ENCODE data around the gene CYP2R1.
"Not testable (repeated sequence)": the region's sequence is repeated elsewhere in the genome, so short reads cannot be mapped to it uniquely, and the experiment has no call there.

CYP2R1 gene

DNA sequence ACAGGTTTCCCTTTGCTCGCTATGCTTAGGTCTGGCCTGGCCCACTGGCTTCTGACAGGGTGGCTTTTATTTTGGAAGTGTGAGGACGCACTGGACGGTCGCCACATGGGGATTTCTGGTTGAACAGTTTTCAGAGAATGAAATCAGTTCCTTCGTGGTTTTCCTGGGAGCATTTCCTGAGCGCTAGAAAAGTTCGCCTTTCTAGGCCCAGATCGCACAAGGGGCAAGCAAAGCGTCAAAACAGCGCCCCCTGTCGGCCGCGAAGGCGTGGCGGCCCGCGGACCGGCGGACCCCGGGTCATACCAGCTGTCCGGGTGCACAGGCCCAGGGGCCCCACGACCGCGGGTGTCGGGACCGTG lies 12.7 kb upstream of the CYP2R1 start:
- ATAC-seq (peak; percentile 76), DNase-seq (ENCODE audit: low spot score in 2 of 2) (peak; percentile 88 to 94)
- Mint-ChIP-seq H3K27ac (peak overlapping the region; percentile 92), H3K4me3 (peak overlapping the region; percentile 91), H3K4me1 (peaks cover 42% of the 10 kb centered on the region), H3K36me3 (peaks cover 17% of the 10 kb centered on the region), H3K9me3 (no peaks in the 10 kb centered on the region)

DNA sequence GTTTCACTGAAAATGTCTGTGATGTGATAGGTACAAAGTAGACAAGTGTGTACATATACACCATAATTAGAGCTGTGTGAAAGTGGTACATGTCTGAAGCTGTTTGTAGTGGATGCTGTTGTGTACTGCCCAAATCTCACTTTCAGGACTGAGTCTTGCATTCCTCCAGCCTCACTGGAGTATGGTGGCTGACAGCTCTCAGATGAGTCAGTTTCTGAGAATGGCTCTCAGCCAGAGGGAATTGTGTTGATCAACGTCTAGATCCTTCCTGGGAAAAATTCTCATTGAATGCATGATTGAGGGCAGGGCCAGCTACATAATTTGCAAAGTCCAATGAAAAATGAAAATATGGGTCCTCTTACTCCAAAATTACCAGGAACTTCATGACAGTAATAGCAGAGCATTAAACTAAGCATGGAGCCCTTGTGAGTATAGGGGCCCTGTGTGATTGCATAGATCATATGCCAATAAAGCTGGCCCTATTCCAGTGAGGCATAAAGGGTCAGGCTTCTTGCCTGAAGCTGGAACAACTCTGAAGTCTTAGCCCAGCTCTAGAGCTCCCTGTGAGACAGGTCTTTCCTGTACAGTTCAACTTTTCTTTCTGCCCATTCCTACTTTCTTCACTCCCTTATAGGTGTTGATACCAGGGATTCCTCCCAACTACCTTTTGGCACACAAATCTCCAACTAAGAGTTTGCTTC lies 10.8 kb upstream of the CYP2R1 start:
- peaks cover 17% of the 10 kb centered on the region for H3K36me3 Mint-ChIP-seq
- H3K27ac Mint-ChIP-seq: no peak overlapping the region
- DNase-seq (ENCODE audit: low spot score in 2 of 2): no peak
- H3K4me1 Mint-ChIP-seq: peaks cover 33% of the 10 kb centered on the region
- no peaks in the 10 kb centered on the region for H3K9me3 Mint-ChIP-seq
- H3K4me3 Mint-ChIP-seq: no peak overlapping the region
- no peak for ATAC-seq

DNA sequence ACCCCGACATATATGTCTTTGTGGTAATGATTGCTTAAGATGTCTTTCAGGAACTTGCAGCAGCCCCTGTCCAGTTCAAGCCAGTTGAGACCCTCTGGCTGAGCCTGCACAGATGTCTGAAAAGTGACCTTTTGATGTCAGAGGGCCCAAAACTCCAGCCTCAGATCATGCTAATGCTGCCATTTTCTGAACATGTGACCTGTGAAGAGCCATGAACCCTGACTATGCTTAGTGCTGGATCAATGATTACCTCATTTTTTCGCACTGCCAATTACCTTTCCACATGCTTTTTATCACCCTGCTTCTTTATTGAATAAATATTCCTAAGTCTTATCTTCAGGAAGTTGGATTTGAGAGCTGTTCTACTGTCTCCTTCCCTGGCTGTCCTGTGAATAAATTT lies 6.9 kb upstream of the CYP2R1 start:
- ATAC-seq: no peak
- Mint-ChIP-seq H3K4me3 (no peak overlapping the region), H3K27ac (no peak overlapping the region), H3K9me3 (no peaks in the 10 kb centered on the region), H3K4me1 (peaks cover 10% of the 10 kb centered on the region), H3K36me3 (no peaks in the 10 kb centered on the region)
- DNase-seq (ENCODE audit: low spot score in 2 of 2): no peak

DNA sequence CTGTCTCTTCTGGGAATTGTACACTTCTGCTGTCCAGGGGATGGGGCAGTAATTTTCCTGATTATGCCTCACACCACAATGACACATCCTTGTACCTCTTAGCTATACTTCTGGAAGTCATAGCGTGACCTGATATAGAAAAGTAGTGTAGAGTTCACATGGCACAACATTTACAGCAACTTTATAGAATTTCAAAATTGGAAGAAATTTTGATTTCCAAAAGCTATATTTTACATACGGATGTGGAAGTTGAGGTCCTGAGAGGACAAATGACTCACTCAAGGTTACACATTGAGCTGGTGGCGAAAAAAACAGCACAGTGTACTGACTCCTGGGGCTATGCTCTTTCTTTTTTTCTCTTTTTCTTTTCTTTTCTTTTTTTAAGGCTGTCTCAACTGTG lies 6.3 kb upstream of the CYP2R1 start:
- Mint-ChIP-seq H3K4me1 (peaks cover 10% of the 10 kb centered on the region), H3K9me3 (no peaks in the 10 kb centered on the region), H3K36me3 (no peaks in the 10 kb centered on the region), H3K4me3 (no peak overlapping the region), H3K27ac (no peak overlapping the region)
- DNase-seq (ENCODE audit: low spot score in 2 of 2) (no peak), ATAC-seq (no peak)

DNA sequence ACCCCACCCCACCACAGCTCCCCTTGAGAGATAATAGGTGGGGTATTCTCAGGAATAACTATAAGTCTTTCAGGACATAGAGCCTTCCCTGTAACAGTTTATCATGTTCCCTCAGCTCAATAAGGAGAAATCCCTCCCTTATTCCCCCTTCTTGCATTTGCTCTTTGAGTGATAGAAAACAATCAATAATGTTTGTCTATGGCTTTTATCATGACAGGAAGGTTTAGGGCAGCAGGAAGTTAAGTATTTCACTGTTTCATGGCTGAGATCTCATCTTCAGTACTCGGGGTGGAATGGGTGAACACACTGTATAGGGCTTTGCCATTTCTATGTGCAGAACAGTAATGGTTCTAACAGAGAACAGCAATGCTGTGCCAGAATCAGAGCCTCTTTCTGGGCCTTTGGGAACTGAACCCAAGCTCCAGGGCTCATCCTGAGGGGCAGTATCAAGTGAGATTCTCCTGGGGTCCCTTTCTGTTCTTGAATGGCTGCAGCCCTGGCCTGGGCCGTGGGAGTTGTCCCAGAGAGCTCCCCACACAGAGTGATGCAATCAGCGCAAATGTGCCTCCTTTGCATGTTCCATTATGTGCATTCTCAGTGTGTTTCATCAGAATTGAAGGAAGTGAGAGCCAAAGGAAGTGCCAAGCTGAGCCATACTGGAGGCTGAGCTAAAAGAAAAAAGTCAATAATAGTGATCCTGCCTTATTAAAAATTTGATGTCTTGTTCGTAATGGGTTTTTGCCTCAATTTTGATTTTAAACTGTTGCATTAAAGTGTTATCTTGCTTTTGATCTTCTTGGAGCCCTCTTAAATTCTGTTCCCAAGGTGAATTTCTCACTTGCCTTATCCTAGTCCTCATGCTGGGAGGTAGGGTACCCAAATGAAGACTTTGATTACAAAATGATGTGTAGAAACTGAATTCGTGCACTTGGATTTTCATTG lies 2.9 kb upstream of the CYP2R1 start:
- ATAC-seq: no peak
- no peaks in the 10 kb centered on the region for H3K9me3 Mint-ChIP-seq
- DNase-seq (ENCODE audit: low spot score in 2 of 2): peak in 1 of 2 donors; percentile 56
- no peak overlapping the region for H3K4me3 Mint-ChIP-seq
- H3K27ac Mint-ChIP-seq: peak overlapping the region; percentile 75
- H3K36me3 Mint-ChIP-seq: peaks cover 13% of the 10 kb centered on the region
- H3K4me1 Mint-ChIP-seq: peaks cover 29% of the 10 kb centered on the region

DNA sequence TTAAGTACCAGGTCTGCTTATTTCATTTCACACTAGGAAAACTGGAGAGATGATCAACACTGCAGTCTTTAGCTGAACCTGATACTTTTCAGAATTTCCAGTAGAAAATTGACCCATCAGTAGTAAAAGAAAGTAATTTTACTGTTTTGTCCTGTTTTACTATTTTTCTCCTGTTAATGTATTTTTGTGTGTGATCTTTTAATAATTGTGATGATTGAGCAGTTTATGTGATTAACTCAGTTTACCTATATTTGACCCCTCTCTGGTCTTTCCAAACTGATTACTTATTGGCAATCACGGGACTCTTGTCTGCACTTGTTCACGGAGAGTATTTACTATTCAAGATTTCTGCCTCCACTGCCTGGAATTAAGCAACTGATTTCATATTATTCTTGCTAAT lies 546 bp upstream of the CYP2R1 start:
- Mint-ChIP-seq H3K4me1 (peaks cover 46% of the 10 kb centered on the region), H3K27ac (peak overlapping the region; percentile 99), H3K36me3 (peaks cover 13% of the 10 kb centered on the region), H3K9me3 (no peaks in the 10 kb centered on the region), H3K4me3 (peak overlapping the region; percentile 93)
- no peak for ATAC-seq
- DNase-seq (ENCODE audit: low spot score in 2 of 2): no peak

DNA sequence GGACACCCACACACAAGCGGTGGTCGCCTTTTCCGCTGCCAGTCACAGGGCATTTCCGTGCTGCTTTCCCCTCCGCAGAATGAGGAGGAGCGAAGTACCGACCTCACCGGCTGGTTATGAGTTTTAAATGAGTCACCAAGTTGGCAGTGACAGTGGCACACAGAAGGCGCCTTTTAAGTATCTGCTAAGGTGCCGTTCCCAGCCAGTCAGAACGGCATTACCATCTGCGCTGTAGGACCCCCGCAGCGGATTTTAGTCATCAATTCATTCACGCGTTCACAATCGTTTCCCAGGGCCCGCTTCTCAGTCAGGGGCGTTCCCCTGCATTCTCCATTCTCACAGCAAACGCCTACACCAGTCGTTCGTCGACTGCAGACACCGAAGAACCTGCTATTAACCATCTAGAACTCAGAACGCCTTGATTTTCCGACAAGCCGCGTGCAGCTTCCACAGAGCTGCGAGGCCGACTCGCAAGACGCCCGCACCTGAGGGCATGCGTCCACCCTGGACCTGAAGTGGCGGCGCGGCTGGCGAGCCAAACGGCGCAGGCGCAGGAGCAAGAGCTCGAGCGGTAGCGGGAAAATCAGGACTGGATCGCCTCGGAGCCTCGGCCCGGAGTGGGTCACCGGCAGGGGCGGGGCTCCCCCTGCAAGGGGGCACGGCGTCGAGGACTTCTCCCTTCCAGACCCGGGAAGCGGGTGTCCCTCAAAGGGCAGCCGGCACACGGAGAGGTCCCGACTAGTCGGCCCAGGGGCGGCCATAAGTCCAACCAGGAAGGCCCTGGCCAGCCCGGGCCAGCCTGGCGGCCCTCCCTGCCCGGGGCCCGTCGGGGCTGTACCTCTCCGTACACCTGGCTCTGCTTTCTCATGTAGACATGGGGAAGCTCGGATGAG lies 642 bp downstream of the CYP2R1 start:
- DNase-seq (ENCODE audit: low spot score in 2 of 2): peak; percentile 90 to 94
- Mint-ChIP-seq H3K9me3 (no peaks in the 10 kb centered on the region), H3K27ac (peak overlapping the region; percentile 99), H3K4me3 (peak overlapping the region; percentile 93), H3K4me1 (peaks cover 54% of the 10 kb centered on the region), H3K36me3 (peaks cover 13% of the 10 kb centered on the region)
- peak; percentile 84 for ATAC-seq

DNA sequence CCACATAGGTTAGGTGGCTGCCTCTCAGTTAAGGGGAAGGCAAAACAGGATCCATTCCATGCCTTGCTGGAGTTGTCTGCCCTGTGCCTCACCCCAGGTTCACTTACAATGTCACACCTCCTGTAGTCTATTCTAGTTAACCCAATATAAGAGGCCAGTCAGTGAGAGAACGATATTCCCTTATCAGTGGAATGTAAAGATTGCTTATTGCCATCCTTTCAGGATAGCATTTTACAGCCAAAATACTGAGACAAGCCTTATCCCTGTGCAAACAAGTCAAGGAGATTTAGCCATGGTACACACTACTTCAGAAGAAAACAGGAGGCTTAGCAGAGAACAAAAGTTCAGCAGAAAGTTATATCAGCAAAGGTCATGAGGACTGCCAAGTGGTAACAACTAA lies 5.5 kb downstream of the CYP2R1 start:
- H3K4me1 Mint-ChIP-seq: peaks cover 46% of the 10 kb centered on the region
- no peak overlapping the region for H3K4me3 Mint-ChIP-seq
- no peak overlapping the region for H3K27ac Mint-ChIP-seq
- no peak for DNase-seq (ENCODE audit: low spot score in 2 of 2)
- H3K9me3 Mint-ChIP-seq: peaks cover 5% of the 10 kb centered on the region
- H3K36me3 Mint-ChIP-seq: peaks cover 14% of the 10 kb centered on the region
- ATAC-seq: no peak

DNA sequence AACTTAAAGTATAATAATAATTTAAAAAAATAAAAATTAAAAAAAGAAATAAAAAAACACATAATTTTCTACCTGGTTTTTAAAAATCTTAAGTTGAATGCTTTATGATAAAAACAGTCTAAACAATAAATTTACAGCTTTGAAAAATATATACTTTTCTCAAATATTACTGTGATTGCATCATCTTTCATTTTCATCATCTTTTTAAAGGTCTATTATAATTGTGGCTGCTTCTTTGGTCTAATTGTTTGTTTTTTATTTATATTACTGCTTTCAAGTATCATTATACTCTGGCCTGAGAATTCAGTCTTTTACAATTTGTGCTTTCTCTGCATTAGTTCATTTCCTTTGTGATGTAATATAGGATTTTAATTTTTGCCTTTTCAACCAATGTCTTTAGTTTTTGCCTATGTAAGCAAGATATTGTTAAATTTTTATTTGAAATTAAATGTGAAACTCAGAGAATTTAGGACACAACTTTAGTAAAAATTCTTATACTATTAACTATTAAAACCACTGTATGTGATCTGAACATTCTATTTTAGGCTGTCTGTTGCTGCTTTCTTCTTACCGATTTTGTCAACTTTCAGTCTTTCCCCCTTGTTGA lies 7.3 kb downstream of the CYP2R1 start:
- Mint-ChIP-seq H3K4me1 (peaks cover 36% of the 10 kb centered on the region), H3K9me3 (peaks cover 5% of the 10 kb centered on the region), H3K36me3 (peaks cover 10% of the 10 kb centered on the region), H3K4me3 (no peak overlapping the region), H3K27ac (no peak overlapping the region)
- ATAC-seq (no peak), DNase-seq (ENCODE audit: low spot score in 2 of 2) (no peak)

DNA sequence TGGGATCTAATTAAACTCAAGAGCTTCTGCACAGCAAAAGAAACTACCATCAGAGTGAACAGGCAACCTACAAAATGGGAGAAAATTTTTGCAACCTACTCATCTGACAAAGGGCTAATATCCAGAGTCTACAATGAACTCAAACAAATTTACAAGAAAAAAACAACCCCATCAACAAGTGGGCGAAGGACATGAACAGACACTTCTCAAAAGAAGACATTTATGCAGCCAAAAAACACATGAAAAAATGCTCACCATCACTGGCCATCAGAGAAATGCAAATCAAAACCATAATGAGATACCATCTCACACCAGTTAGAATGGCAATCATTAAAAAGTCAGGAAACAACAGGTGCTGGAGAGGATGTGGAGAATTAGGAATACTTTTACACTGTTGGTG lies 8.3 kb downstream of the CYP2R1 start:
- peaks cover 30% of the 10 kb centered on the region for H3K4me1 Mint-ChIP-seq
- ATAC-seq; H3K4me3 Mint-ChIP-seq; DNase-seq (ENCODE audit: low spot score in 2 of 2); H3K9me3 Mint-ChIP-seq; H3K27ac Mint-ChIP-seq: not testable (repeated sequence)
- peaks cover 17% of the 10 kb centered on the region for H3K36me3 Mint-ChIP-seq

DNA sequence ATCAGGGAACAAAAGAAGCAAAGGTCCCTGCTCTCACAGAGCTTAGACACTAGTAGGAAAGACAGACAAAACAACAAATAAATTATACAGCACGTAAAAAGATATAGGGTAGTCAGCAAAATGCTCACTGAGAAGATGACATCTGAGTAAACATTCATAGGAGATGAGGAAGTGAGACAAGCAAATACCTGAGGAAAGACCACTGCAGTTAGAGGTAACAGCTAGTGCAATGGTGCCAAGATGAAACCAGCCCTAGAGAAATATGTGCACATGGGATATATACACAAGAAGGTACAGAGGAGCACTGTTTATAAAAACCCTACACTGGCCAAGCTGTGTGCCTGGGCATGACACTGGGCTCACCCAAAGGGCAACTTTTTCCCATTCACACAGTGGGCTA lies 9.8 kb downstream of the CYP2R1 start:
- Mint-ChIP-seq H3K4me3 (no peak overlapping the region), H3K36me3 (peaks cover 30% of the 10 kb centered on the region), H3K27ac (peak overlapping the region; percentile 56), H3K4me1 (peaks cover 18% of the 10 kb centered on the region), H3K9me3 (peaks cover 5% of the 10 kb centered on the region)
- no peak for DNase-seq (ENCODE audit: low spot score in 2 of 2)
- no peak for ATAC-seq

DNA sequence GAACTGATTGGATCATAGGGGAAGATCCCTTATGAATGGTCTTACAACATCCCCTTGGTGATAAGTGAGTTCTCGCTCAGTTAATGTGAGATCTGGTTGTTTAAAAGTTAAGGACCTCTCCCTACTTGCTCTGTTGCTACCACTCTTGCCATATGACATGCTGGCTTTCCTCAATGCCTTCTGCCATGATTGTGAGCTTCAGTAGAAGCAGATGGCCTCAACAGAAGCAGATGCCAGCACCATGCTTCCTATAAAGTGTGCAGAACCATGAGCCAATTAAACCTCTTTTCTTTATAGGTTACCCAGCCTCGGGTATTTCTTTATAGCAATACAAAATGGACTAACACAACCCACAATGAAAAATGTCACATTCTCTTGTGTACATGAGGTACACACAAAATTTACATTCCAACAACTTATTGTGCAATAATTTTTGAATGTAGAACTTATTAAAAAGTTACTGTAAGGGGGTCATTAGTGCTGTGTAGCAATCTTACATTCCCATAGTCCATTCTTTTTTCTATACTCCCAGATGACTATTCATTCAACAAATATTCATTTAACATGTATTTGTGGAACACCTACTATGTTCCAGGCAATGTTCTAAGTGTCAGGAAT lies 10.3 kb downstream of the CYP2R1 start:
- no peak for ATAC-seq
- no peak for DNase-seq (ENCODE audit: low spot score in 2 of 2)
- Mint-ChIP-seq H3K4me1 (peaks cover 14% of the 10 kb centered on the region), H3K36me3 (peaks cover 30% of the 10 kb centered on the region), H3K9me3 (peaks cover 5% of the 10 kb centered on the region), H3K27ac (no peak overlapping the region), H3K4me3 (no peak overlapping the region)

DNA sequence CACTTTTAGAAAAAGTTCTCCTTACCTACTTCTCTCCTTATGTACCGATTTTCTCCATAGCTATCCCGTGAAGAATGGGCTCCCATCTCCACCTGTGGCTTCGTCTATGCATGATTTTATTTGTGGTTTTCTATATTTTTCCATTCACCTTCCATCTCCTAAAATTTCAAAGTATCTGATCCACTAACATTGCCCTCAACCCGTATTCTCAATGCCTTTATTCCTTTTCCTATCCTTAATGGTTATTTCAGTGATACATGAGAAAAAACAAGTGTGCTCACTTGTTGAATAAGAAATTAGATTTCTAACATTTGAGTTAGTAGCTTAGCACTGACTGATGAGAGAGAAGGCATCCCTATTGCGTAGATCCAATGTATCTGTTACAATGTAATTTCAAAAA lies 16.9 kb downstream of the CYP2R1 start:
- Mint-ChIP-seq H3K9me3 (no peaks in the 10 kb centered on the region), H3K4me1 (peaks cover 4% of the 10 kb centered on the region), H3K36me3 (peaks cover 55% of the 10 kb centered on the region), H3K4me3 (no peak overlapping the region), H3K27ac (no peak overlapping the region)
- no peak for ATAC-seq
- no peak for DNase-seq (ENCODE audit: low spot score in 2 of 2)

DNA sequence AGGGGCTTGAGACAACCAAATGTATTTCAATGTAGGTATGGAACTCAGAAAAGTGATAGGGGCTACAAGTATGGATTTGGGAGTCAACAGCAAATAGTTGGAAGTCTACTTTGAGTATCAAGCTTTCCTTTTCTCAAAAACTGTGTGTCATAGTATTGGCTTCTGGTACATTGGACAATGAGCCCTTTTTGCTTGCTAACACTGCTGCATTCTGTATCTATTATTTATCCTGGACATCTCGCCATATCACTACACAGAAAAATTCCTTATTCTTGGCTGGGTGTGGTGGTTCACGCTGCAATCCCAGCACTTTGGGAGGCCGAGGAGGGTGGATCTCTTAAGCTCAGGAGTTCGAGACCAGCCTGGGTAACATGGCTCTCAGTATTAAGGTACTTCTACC lies 18.4 kb downstream of the CYP2R1 start:
- Mint-ChIP-seq H3K9me3 (no peaks in the 10 kb centered on the region), H3K27ac (no peak overlapping the region), H3K36me3 (peaks cover 63% of the 10 kb centered on the region), H3K4me1 (peaks cover 4% of the 10 kb centered on the region), H3K4me3 (no peak overlapping the region)
- DNase-seq (ENCODE audit: low spot score in 2 of 2) (no peak), ATAC-seq (no peak)

Measured in stimulated activated effector memory CD8-positive, alpha-beta T cell treated with anti-CD3 and anti-CD28 coated beads, Interleukin-12 subunit alpha, Interleukin-12 subunit beta, amount 100 ng/mL, for 72 hours (primary cell).